AG09319 (cell line): ENCODE data around the gene ACSF3.

Source experiments
- DNase-seq: peaks from one replicate; pipeline ENCODE4 v3.0.0-alpha.2; 2010; ENCODE audit warnings: low read depth; ENCODE audit errors: extremely low read depth
- TF ChIP-seq, protein P1 (sequence below): IDR thresholded peaks from 2 replicates; pipeline ENCODE4 v1.5.1; 2011; ENCODE audit warnings: low read depth, mild to moderate bottlenecking, inconsistent platforms, low read length, moderate library complexity

The ACSF3 gene

GRCh38 chr16:89076159-89076558, 17.5 kb upstream of the ACSF3 start:
- TF ChIP-seq, protein P1, sequence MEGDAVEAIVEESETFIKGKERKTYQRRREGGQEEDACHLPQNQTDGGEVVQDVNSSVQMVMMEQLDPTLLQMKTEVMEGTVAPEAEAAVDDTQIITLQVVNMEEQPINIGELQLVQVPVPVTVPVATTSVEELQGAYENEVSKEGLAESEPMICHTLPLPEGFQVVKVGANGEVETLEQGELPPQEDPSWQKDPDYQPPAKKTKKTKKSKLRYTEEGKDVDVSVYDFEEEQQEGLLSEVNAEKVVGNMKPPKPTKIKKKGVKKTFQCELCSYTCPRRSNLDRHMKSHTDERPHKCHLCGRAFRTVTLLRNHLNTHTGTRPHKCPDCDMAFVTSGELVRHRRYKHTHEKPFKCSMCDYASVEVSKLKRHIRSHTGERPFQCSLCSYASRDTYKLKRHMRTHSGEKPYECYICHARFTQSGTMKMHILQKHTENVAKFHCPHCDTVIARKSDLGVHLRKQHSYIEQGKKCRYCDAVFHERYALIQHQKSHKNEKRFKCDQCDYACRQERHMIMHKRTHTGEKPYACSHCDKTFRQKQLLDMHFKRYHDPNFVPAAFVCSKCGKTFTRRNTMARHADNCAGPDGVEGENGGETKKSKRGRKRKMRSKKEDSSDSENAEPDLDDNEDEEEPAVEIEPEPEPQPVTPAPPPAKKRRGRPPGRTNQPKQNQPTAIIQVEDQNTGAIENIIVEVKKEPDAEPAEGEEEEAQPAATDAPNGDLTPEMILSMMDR = no peak
- DNase-seq = no peak

DNA sequence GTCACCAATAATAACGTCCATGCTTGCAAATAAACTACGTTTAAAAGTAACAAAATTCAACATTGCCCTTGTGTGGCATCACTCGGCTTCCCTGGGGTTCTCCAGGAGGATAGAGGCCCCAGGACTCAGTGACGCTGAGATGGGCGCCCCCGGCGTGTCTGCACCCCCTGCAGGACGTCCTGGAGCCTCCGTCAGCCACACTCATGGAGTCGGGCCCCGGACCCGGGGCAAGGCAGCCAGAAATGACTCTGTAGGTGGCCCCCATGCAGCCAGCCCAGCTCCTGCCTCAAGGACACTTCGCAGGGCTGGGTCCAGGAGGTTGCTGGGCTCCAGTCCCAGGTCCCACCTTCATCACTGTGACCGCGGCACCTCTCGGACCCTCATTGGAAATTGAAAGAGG, 16.6 kb upstream of the ACSF3 start:
- TF ChIP-seq, protein P1 = no peak
- no peak for DNase-seq

DNA sequence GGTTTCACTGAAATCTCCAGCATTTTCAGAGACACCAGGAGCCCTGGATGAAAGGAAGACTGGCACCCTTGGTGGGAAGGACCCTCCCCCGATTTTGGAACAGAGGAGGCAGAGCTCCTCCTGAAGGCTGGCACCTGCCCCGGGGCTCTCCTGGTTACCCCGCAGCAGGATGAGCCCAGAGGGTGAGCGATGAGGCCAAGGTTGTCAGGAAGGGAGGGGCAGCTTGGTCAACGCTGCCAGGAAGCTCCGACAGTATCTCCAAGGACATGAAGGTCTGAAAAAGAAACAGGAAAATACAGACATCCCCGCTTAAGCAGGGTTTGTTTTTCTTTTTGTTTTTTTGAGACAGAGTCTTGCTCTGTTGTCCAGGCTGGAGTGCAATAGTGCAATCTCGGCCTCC, 15.5 kb upstream of the ACSF3 start:
- TF ChIP-seq, protein P1 = no peak
- DNase-seq = no peak

DNA sequence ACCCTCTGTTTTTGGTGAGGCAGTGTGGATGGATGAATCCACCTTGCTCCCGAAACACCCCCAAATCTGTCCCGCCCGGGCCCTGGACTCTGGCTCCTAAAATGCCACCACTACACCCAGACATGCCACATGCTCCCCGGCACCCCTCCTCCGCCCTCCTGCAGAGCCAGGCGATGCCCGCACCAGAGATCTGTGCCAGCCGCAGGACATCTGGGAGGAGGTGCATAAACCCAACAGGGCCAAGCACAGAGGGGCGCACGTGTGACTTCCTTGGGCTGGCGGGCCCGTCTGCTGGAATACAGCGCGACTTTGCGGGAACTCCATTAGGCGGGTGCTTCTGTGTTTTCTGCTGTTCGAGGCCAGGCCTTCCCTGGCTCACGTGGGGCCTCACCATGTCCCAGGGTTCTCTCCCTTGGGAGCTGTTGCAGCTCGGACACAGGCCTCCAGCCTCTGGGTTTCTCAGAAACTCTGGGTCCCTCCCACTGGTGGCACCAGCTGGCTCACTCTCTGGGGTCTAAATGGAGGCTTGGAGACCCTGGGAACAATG, 14.1 kb upstream of the ACSF3 start:
- TF ChIP-seq, protein P1 = no peak
- no peak for DNase-seq

GRCh38 chr16:89080196-89080853, 13.3 kb upstream of the ACSF3 start:
- DNase-seq = no peak
- TF ChIP-seq, protein P1 = no peak

- TF ChIP-seq, protein P1 = no peak
- DNase-seq = no peak
These were observed 12.1 kb upstream of the ACSF3 start for GRCh38 chr16:89081556-89081955.

DNA sequence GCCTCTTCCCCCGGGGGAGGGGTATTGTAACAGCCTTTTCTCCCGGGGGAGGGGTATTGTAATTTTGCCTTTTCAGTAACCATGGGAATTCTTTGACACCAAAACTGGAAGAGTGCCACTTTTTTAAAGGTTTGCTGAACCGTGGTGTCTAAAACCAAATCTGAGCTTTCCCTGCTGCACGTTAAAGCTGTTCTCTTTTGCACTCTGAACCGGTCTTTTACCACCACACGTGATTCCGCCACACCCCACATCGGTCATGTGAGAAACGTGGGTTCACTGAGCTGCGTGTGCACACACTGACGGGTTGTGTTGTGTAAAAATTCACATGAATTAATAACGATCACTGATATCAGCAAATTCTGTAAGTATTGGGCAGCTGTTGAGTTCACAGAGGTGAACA, 9.2 kb upstream of the ACSF3 start:
- DNase-seq = no peak
- TF ChIP-seq, protein P1 = no peak
